Upper lobe of left lung (tissue), 4 donors: Measurements from ENCODE around the gene CPEB3.

Experiments used
- POLR2A ChIP-seq, 4 donors: fragments of 450-650 bp; IDR thresholded peaks; one replicate each; pipeline ENCODE4 v1.5.1; 2016 to 2017; ENCODE audit warnings: antibody characterized with exemption in 4 of 4, mild to moderate bottlenecking in 2 of 4
- POLR2AphosphoS5 ChIP-seq, 2 donors: sonication (generic); formaldehyde crosslinking; IDR thresholded peaks; one replicate each; pipeline ENCODE4 v1.5.1; 2017; ENCODE audit warnings: antibody characterized with exemption in 2 of 2
- TF ChIP-seq, protein P1 (sequence below), 6 experiments: fragments of 450-650 bp in 4 of 6; fragments of 200-600 bp in 2 of 6; sonication (generic) in 2 of 6; IDR thresholded peaks; one replicate each; pipeline ENCODE4 v1.5.1; 2016 to 2019; ENCODE audit warnings: antibody characterized with exemption in 6 of 6

DNA sequence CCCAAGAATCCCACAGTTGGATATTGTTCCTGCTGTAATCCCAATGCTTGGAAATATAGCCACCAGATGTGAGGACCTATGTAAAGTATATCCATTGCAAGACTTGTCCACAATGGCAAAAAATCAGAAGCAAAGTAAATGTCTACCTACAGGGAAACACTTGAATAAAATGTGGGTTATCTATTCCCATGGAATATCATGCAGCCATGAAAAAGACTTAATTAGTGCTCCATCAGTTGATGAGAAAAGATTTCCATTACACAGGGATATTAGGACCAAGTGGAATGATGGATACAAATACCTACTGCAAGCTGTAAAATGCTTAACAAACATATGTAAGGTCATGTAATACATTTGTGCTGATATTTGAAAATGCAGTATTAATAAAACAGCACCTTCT lies 236.1 kb downstream of the CPEB3 start:
- TF ChIP-seq POLR2A (IDR thresholded peaks at IDR 0.05), result no peak
- TF ChIP-seq, protein P1, sequence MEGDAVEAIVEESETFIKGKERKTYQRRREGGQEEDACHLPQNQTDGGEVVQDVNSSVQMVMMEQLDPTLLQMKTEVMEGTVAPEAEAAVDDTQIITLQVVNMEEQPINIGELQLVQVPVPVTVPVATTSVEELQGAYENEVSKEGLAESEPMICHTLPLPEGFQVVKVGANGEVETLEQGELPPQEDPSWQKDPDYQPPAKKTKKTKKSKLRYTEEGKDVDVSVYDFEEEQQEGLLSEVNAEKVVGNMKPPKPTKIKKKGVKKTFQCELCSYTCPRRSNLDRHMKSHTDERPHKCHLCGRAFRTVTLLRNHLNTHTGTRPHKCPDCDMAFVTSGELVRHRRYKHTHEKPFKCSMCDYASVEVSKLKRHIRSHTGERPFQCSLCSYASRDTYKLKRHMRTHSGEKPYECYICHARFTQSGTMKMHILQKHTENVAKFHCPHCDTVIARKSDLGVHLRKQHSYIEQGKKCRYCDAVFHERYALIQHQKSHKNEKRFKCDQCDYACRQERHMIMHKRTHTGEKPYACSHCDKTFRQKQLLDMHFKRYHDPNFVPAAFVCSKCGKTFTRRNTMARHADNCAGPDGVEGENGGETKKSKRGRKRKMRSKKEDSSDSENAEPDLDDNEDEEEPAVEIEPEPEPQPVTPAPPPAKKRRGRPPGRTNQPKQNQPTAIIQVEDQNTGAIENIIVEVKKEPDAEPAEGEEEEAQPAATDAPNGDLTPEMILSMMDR (IDR thresholded peaks at IDR 0.05), result no peak
- TF ChIP-seq POLR2AphosphoS5 (IDR thresholded peaks at IDR 0.05), result no peak
